Nephron (organoid): ENCODE measurements around the gene AFG1L.

Experiments used
- H3K27ac Mint-ChIP-seq, 3 experiments: 2 replicates each; pipeline ENCODE4 v1.8.0; 2020; ENCODE audit warnings: mixed read lengths in 3 of 3, mild to moderate bottlenecking in 2 of 3, moderate library complexity in 1 of 3
- H3K27me3 Mint-ChIP-seq: 2 replicates; pipeline ENCODE4 v1.8.0; 2021; ENCODE audit warnings: low read depth, mild to moderate bottlenecking, moderate library complexity, mixed read lengths
- H3K36me3 Mint-ChIP-seq: 2 replicates; pipeline ENCODE4 v1.8.0; 2020; ENCODE audit warnings: low read depth, mixed read lengths
- H3K4me1 Mint-ChIP-seq: 2 replicates; pipeline ENCODE4 v1.8.0; 2020; ENCODE audit warnings: mixed read lengths
- H3K4me3 Mint-ChIP-seq, 3 experiments: 2 replicates each; pipeline ENCODE4 v1.8.0; 2020; ENCODE audit warnings: mild to moderate bottlenecking in 3 of 3, mixed read lengths in 3 of 3, moderate library complexity in 2 of 3
- H3K9me3 Mint-ChIP-seq: 2 replicates; pipeline ENCODE4 v1.8.0; 2020; ENCODE audit warnings: mixed read lengths
- TF ChIP-seq, protein P1 (sequence below), 3 experiments: fragments of 200-600 bp; sonication (generic); IDR thresholded peaks; one replicate each; pipeline ENCODE4 v1.5.0; 2021; ENCODE audit warnings: antibody characterized with exemption in 3 of 3; ENCODE audit not compliant: unreplicated experiment in 3 of 3

AFG1L gene

DNA sequence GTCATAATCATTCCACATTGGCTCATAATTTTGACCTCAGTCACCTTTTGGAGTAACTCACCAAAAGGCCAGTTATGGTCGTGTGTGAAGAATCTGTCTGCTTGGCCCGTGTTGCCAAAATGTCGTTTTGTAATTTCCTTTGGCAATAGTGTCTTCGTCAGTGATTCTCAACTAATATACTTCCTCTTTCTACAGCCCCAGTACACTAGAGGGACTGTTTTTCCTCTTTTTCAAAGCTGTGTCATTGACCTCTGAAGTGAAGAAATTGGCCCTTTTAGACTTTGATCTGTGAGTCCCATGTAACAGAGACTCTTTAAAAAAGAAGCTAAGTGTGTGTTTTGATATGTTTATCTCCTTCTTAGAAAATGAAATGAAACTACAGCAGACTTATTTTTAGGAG, 271.0 kb downstream of the AFG1L start:
- H3K9me3 Mint-ChIP-seq: no peaks in the 10 kb centered on the region
- peaks cover 50% of the 10 kb centered on the region for H3K4me1 Mint-ChIP-seq
- TF ChIP-seq, protein P1, sequence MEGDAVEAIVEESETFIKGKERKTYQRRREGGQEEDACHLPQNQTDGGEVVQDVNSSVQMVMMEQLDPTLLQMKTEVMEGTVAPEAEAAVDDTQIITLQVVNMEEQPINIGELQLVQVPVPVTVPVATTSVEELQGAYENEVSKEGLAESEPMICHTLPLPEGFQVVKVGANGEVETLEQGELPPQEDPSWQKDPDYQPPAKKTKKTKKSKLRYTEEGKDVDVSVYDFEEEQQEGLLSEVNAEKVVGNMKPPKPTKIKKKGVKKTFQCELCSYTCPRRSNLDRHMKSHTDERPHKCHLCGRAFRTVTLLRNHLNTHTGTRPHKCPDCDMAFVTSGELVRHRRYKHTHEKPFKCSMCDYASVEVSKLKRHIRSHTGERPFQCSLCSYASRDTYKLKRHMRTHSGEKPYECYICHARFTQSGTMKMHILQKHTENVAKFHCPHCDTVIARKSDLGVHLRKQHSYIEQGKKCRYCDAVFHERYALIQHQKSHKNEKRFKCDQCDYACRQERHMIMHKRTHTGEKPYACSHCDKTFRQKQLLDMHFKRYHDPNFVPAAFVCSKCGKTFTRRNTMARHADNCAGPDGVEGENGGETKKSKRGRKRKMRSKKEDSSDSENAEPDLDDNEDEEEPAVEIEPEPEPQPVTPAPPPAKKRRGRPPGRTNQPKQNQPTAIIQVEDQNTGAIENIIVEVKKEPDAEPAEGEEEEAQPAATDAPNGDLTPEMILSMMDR (IDR thresholded peaks at IDR 0.05; ENCODE audit: unreplicated experiment in 3 of 3): no peak
- peaks cover 3% of the 10 kb centered on the region for H3K27me3 Mint-ChIP-seq
- peak overlapping the region; percentile 36 to 38 (median 36) for H3K27ac Mint-ChIP-seq
- peaks cover 44% of the 10 kb centered on the region for H3K36me3 Mint-ChIP-seq
- H3K4me3 Mint-ChIP-seq: peak overlapping the region in 1 of 3 experiments; percentile 15

DNA sequence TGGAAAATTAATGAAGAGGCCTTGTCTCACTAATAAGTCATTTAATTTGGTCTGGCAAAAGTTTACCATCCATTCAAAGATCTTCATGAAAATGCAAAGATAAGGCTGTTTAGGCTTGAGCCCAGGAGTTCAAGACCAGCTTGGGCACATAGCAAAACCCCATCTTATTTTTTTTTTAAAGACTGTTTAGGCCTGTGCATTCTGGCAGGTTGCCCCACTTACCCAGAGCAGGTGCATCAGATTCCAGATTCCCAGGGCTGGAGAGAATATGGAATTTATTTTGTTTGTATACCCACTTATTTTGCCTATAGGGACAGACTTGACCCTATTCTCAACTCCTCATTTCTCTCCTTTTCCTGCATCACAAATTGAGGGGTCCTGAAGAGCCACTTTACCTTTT, 271.6 kb downstream of the AFG1L start:
- Mint-ChIP-seq H3K4me1 (peaks cover 50% of the 10 kb centered on the region), H3K36me3 (peaks cover 49% of the 10 kb centered on the region), H3K27me3 (peaks cover 3% of the 10 kb centered on the region), H3K27ac (peak overlapping the region in 1 of 3 experiments; percentile 38), H3K4me3 (no peak overlapping the region), H3K9me3 (no peaks in the 10 kb centered on the region)
- TF ChIP-seq, protein P1 (IDR thresholded peaks at IDR 0.05; ENCODE audit: unreplicated experiment in 3 of 3): no peak

DNA sequence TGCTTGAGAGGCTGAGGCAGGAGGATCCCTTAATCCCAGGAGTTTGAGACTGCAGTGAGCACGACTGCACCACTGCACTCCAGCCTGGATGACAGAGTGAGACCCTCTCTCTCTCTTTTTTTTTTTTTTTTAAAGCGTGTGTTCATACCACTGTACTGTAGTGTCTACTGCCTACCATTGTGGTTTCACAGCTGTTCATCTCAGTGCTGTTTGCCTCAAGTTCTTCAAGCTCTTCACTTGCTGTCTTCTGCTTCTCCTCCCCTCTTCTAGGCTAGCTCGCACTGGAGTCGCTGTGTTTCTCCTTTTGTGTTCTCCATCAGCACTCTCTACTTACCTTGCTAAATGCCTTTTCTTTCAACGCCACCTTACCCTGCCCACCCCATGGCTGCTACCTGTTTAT, 273.2 kb downstream of the AFG1L start:
- Mint-ChIP-seq H3K9me3 (no peaks in the 10 kb centered on the region), H3K27me3 (peaks cover 3% of the 10 kb centered on the region), H3K27ac (no peak overlapping the region), H3K36me3 (peaks cover 57% of the 10 kb centered on the region), H3K4me3 (no peak overlapping the region), H3K4me1 (peaks cover 40% of the 10 kb centered on the region)
- TF ChIP-seq, protein P1 (IDR thresholded peaks at IDR 0.05; ENCODE audit: unreplicated experiment in 3 of 3): no peak

DNA sequence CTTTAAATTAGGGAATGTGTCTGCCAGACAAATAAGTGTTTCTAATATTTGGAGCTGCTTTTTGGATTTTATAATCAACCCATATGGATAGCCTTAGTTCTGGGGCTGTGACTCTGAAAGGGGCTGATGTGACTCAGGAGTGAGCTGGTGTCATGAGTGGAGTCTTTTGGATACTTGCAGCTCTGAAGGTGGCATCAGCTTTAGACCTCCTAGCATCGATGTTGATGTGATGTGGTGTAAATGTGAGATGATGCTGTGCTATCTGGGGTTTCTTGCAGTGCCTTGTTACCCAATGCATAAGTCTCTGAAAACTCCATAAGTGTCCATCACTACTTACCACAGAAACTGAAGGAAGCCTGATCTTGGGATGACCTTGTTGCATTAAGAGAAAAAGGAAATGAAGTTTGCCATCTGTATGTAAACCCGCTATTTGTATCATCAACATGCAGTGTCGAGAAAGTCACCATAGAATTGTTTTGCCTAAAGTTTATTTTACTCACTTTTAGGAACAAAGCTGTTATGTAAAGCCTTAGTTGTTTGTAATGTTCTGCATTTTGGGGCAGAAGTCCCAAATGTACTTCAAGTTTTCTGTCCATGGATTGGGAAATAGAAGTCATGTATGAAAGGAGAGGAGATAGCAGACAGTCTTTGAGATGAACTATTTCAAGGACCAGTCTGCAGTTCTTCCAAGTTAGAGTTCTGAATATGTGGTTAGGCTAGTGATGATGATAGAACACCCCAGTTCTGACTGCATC, 273.9 kb downstream of the AFG1L start:
- TF ChIP-seq, protein P1 (IDR thresholded peaks at IDR 0.05; ENCODE audit: unreplicated experiment in 3 of 3): no peak
- Mint-ChIP-seq H3K9me3 (no peaks in the 10 kb centered on the region), H3K4me3 (no peak overlapping the region), H3K4me1 (peaks cover 35% of the 10 kb centered on the region), H3K36me3 (peaks cover 57% of the 10 kb centered on the region), H3K27me3 (peaks cover 3% of the 10 kb centered on the region), H3K27ac (no peak overlapping the region)

DNA sequence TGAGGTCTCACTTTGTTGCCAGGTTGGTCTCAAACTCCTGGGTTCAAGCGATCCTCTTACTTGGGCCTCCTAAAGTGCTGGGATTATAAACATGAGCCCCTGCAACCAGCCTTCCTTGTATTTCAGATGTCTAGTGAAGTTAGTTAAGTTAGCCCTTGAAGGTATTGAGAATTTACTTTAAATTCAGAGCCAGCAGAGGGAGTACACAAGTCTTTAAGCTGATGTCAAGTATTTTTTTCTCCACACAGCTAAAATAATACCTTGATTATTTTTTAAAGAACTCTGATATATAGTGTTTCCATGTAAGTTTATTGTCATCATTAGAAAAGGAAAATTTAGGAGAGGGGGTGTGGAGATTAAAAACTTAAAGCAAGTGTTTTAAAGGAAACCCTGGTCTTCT, 275.7 kb downstream of the AFG1L start:
- Mint-ChIP-seq H3K27me3 (peaks cover 3% of the 10 kb centered on the region), H3K4me1 (peaks cover 32% of the 10 kb centered on the region), H3K27ac (no peak overlapping the region), H3K36me3 (peaks cover 63% of the 10 kb centered on the region), H3K4me3 (no peak overlapping the region), H3K9me3 (no peaks in the 10 kb centered on the region)
- TF ChIP-seq, protein P1 (IDR thresholded peaks at IDR 0.05; ENCODE audit: unreplicated experiment in 3 of 3): peak; percentile 25 to 39 (median 26)
